H9 (cell line): ENCODE data around the gene PTPRK. TPM values are rescaled to one million over a fixed set of nuclear protein-coding genes. Genes with fewer than 3 reads are reported as not detected.

Source experiments
- DNase-seq: peaks from one replicate; pipeline ENCODE4 v3.0.0-alpha.2; 2017
- H2AFZ ChIP-seq: one replicate; pipeline ENCODE4 v1.6.1; 2013; ENCODE audit warnings: mild to moderate bottlenecking, low read length, control low read depth, moderate library complexity
- H2AK5ac ChIP-seq: 2 replicates; pipeline ENCODE4 v1.6.1; 2013; ENCODE audit warnings: low read length, control low read depth, mixed read lengths; ENCODE audit not compliant: insufficient read length
- H2BK120ac ChIP-seq: one replicate; pipeline ENCODE4 v1.6.1; 2013; ENCODE audit warnings: low read depth, mild to moderate bottlenecking, low read length, control low read depth, inconsistent platforms; ENCODE audit not compliant: poor library complexity, severe bottlenecking
- H2BK12ac ChIP-seq: 2 replicates; pipeline ENCODE4 v1.6.1; 2013; ENCODE audit warnings: low read length, control low read depth, mixed read lengths, low read depth; ENCODE audit not compliant: insufficient read length
- H2BK15ac ChIP-seq: 2 replicates; pipeline ENCODE4 v1.6.1; 2013; ENCODE audit warnings: low read depth, low read length, control low read depth
- H2BK20ac ChIP-seq: one replicate; pipeline ENCODE4 v1.6.1; 2013; ENCODE audit warnings: low read depth, mild to moderate bottlenecking, low read length, control low read depth, inconsistent platforms; ENCODE audit not compliant: poor library complexity, severe bottlenecking
- H2BK5ac ChIP-seq: 2 replicates; pipeline ENCODE4 v1.6.1; 2013; ENCODE audit warnings: low read length, control low read depth, mixed read lengths; ENCODE audit not compliant: insufficient read length
- H3K14ac ChIP-seq: 2 replicates; pipeline ENCODE4 v1.6.1; 2013; ENCODE audit warnings: low read length, control low read depth; ENCODE audit not compliant: insufficient read depth
- H3K18ac ChIP-seq: 2 replicates; pipeline ENCODE4 v1.6.1; 2013; ENCODE audit warnings: low read depth, mild to moderate bottlenecking, mixed read lengths, low read length, control low read depth; ENCODE audit not compliant: insufficient read length
- H3K23ac ChIP-seq: 2 replicates; pipeline ENCODE4 v1.6.1; 2013; ENCODE audit warnings: low read length, control low read depth, mixed read lengths, low read depth; ENCODE audit not compliant: insufficient read length
- H3K23me2 ChIP-seq: 2 replicates; pipeline ENCODE4 v1.6.1; 2013; ENCODE audit warnings: low read depth, mild to moderate bottlenecking, mixed read lengths, low read length, control low read depth; ENCODE audit not compliant: insufficient read length, poor library complexity, severe bottlenecking
- H3K27ac ChIP-seq: 2 replicates; pipeline ENCODE4 v1.5.1; 2013; ENCODE audit warnings: low read length, control low read depth, mixed read lengths, low read depth; ENCODE audit not compliant: insufficient read length
- H3K27me3 ChIP-seq: 2 replicates; pipeline ENCODE4 v1.6.1; 2013; ENCODE audit warnings: low read length, control low read depth, inconsistent platforms; ENCODE audit not compliant: insufficient read depth
- H3K4ac ChIP-seq: 2 replicates; pipeline ENCODE4 v1.6.1; 2013; ENCODE audit warnings: low read depth, mild to moderate bottlenecking, control low read depth, inconsistent platforms, low read length, moderate library complexity
- H3K4me1 ChIP-seq: 2 replicates; pipeline ENCODE4 v1.6.1; 2013; ENCODE audit warnings: low read length, control low read depth, inconsistent platforms; ENCODE audit not compliant: insufficient read depth
- H3K4me2 ChIP-seq: 2 replicates; pipeline ENCODE4 v1.6.1; 2013; ENCODE audit warnings: low read length, control low read depth, mixed read lengths; ENCODE audit not compliant: insufficient read length, insufficient read depth
- H3K56ac ChIP-seq: 2 replicates; pipeline ENCODE4 v1.6.1; 2013; ENCODE audit warnings: low read depth, mild to moderate bottlenecking, mixed read lengths, low read length, control low read depth; ENCODE audit not compliant: insufficient read length
- H3K79me1 ChIP-seq: 2 replicates; pipeline ENCODE4 v1.6.1; 2013; ENCODE audit warnings: low read depth, mild to moderate bottlenecking, moderate library complexity, low read length, control low read depth, inconsistent platforms; ENCODE audit not compliant: insufficient read depth, poor library complexity, severe bottlenecking
- H3K79me2 ChIP-seq: 2 replicates; pipeline ENCODE4 v1.6.1; 2013; ENCODE audit warnings: low read length, control low read depth, inconsistent platforms; ENCODE audit not compliant: insufficient read depth
- H3K9ac ChIP-seq: 2 replicates; pipeline ENCODE4 v1.6.1; 2013; ENCODE audit warnings: low read length, control low read depth, mixed read lengths; ENCODE audit not compliant: insufficient read length; ENCODE audit errors: extremely low read depth
- H3K9me3 ChIP-seq: one replicate; pipeline ENCODE4 v1.6.1; 2013; ENCODE audit warnings: low read depth, low read length, inconsistent platforms; ENCODE audit not compliant: control insufficient read depth
- H3T11ph ChIP-seq: one replicate; pipeline ENCODE4 v1.6.1; 2013; ENCODE audit warnings: mild to moderate bottlenecking, low read length, control low read depth, inconsistent platforms
- H4K20me1 ChIP-seq: one replicate; pipeline ENCODE4 v1.6.1; 2013; ENCODE audit not compliant: control insufficient read depth, insufficient read length, insufficient read depth
- H4K5ac ChIP-seq: 2 replicates; pipeline ENCODE4 v1.6.1; 2013; ENCODE audit warnings: low read depth, mild to moderate bottlenecking, mixed read lengths, low read length, control low read depth; ENCODE audit not compliant: insufficient read length
- H4K8ac ChIP-seq: replicated peaks from 2 replicates; pipeline ENCODE4 v1.6.1; 2013; ENCODE audit warnings: low read length, control low read depth, mixed read lengths, low read depth; ENCODE audit not compliant: insufficient read length
- H4K91ac ChIP-seq: 2 replicates; pipeline ENCODE4 v1.6.1; 2013; ENCODE audit warnings: low read depth, mild to moderate bottlenecking, moderate library complexity, mixed read lengths, low read length, control low read depth; ENCODE audit not compliant: insufficient read length
- H3K27ac Mint-ChIP-seq, 3 experiments: 2 replicates in 2 of 3; 3 replicates in 1 of 3; pipeline ENCODE4 v1.8.0; 2020 to 2021; ENCODE audit warnings: mixed read lengths in 3 of 3, mild to moderate bottlenecking in 1 of 3, moderate library complexity in 1 of 3
- H3K27me3 Mint-ChIP-seq: 2 replicates; pipeline ENCODE4 v1.8.0; 2021; ENCODE audit warnings: low read depth, mild to moderate bottlenecking, moderate library complexity, mixed read lengths
- H3K36me3 Mint-ChIP-seq, 3 experiments: 2 replicates in 2 of 3; 3 replicates in 1 of 3; pipeline ENCODE4 v1.8.0; 2020 to 2021; ENCODE audit warnings: low read depth in 3 of 3, mixed read lengths in 3 of 3; ENCODE audit not compliant: insufficient read depth in 1 of 3
- H3K4me1 Mint-ChIP-seq, 2 experiments: 2 replicates each; pipeline ENCODE4 v1.8.0; 2020; ENCODE audit warnings: mixed read lengths in 2 of 2
- H3K4me3 Mint-ChIP-seq, 2 experiments: 2 replicates in 1 of 2; 3 replicates in 1 of 2; pipeline ENCODE4 v1.8.0; 2020 to 2021; ENCODE audit warnings: mild to moderate bottlenecking in 2 of 2, mixed read lengths in 2 of 2, moderate library complexity in 1 of 2
- H3K9me3 Mint-ChIP-seq, 2 experiments: 2 replicates in 1 of 2; 3 replicates in 1 of 2; pipeline ENCODE4 v1.8.0; 2020; ENCODE audit warnings: mild to moderate bottlenecking in 2 of 2, mixed read lengths in 2 of 2, moderate library complexity in 1 of 2
- WGBS: extraction: QIAGEN DNeasy Blood & Tissue Kit; methylation state at CpG from one replicate; pipeline ENCODE4 v1.1.7; 2013; ENCODE audit warnings: missing lambda C conversion rate, low lambda C conversion rate, mixed read lengths; ENCODE audit not compliant: insufficient read length; ENCODE audit errors: extremely low coverage; 5-methylcytosine and 5-hydroxymethylcytosine counted together
- total RNA-seq: library from RNA; stranded (reverse); gene quantifications from 2 replicates; pipeline ENCODE4 v1.2.1, GENCODE V29; 2021
- TF ChIP-seq, protein P1 (sequence below): fragments of 200-600 bp; sonication (generic); conservative IDR thresholded peaks from 3 replicates; pipeline ENCODE4 v1.8.0; 2021; ENCODE audit warnings: antibody characterized with exemption, mild to moderate bottlenecking

PTPRK gene
- total RNA-seq, 1 experiment from 2014 or later, result 47.9 TPM

DNA sequence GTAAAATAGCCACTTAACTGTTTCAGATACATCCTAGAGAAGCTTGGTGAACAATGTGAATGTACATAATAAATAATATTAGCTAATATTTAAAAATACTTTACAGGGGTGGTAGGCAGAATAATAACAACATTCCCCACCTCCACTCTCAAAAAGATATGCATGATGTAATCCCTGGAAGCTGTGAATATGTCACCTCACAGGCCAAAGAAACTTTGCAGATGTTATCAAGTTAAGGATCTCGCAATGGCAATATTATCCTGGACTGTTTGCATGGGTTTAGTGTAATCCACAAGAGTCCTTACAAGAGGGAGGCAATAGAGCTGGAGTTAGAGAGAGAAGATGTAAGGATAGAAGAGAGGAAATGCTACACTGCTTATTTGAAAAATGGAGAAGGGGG, 7.0 kb upstream of the PTPRK start:
- Histone ChIP-seq H3K79me2 (no peaks in the 10 kb centered on the region), H3K23ac (no peak overlapping the region), H3K4ac (no peak overlapping the region), H3K79me1 (no peaks in the 10 kb centered on the region), H3K27me3 (no peaks in the 10 kb centered on the region), H3K23me2 (no peaks in the 10 kb centered on the region), H4K20me1 (no peaks in the 10 kb centered on the region), H3K4me1 (no peaks in the 10 kb centered on the region), H3K9me3 (no peaks in the 10 kb centered on the region), H2AFZ (no peak overlapping the region), H2BK15ac (no peak overlapping the region), H4K8ac (no peak overlapping the region), H2BK20ac (no peak overlapping the region), H3K9ac (no peak overlapping the region), H3K4me2 (no peak overlapping the region), H2BK120ac (no peak overlapping the region), H3K56ac (no peak overlapping the region), H4K91ac (no peak overlapping the region), H3K18ac (no peak overlapping the region), H2BK5ac (no peak overlapping the region), H3K14ac (no peak overlapping the region), H3T11ph (no peak overlapping the region), H4K5ac (no peak overlapping the region), H2BK12ac (no peak overlapping the region), H2AK5ac (no peak overlapping the region), H3K27ac (no peak overlapping the region)
- H3K9me3 Mint-ChIP-seq, result no peaks in the 10 kb centered on the region
- no peak overlapping the region for H3K27ac Mint-ChIP-seq
- no peaks in the 10 kb centered on the region for H3K36me3 Mint-ChIP-seq
- no peak for DNase-seq
- TF ChIP-seq, protein P1, sequence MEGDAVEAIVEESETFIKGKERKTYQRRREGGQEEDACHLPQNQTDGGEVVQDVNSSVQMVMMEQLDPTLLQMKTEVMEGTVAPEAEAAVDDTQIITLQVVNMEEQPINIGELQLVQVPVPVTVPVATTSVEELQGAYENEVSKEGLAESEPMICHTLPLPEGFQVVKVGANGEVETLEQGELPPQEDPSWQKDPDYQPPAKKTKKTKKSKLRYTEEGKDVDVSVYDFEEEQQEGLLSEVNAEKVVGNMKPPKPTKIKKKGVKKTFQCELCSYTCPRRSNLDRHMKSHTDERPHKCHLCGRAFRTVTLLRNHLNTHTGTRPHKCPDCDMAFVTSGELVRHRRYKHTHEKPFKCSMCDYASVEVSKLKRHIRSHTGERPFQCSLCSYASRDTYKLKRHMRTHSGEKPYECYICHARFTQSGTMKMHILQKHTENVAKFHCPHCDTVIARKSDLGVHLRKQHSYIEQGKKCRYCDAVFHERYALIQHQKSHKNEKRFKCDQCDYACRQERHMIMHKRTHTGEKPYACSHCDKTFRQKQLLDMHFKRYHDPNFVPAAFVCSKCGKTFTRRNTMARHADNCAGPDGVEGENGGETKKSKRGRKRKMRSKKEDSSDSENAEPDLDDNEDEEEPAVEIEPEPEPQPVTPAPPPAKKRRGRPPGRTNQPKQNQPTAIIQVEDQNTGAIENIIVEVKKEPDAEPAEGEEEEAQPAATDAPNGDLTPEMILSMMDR, result no peak
- peaks cover 0 to 11% of the 10 kb centered on the region in 2 experiments; a peak in 2 of 4 replicates for H3K4me1 Mint-ChIP-seq
- H3K4me3 Mint-ChIP-seq, result no peak overlapping the region
- WGBS, result no CpG with 5 or more reads among the region's 1 CpG
- no peaks in the 10 kb centered on the region; the same call in 1 of the 2 replicates for H3K27me3 Mint-ChIP-seq
